ENCODE results near the gene KIF3A.

GRCh38 chr5:132773114-132773513 lies 35.8 kb upstream of the KIF3A start:
- TF ChIP-seq CTCF (conservative IDR thresholded peaks at IDR 0.05; ENCODE audit: low read depth in 2 of 2): no peak
- no peak for TF ChIP-seq EZH2phosphoT487 (IDR thresholded peaks at IDR 0.05; ENCODE audit: unreplicated experiment)
